Measurements from ENCODE around the gene INSM2.

- no peak for TF ChIP-seq CTCF (conservative IDR thresholded peaks at IDR 0.05; ENCODE audit: low read depth, low read length)
- TF ChIP-seq NFE2L2 (IDR thresholded peaks at IDR 0.05; ENCODE audit: low read depth, low read length), result no peak
- no peak for TF ChIP-seq CEBPB (IDR thresholded peaks at IDR 0.05; ENCODE audit: low read depth, low read length)
- no peak for TF ChIP-seq RCOR1 (IDR thresholded peaks at IDR 0.05; ENCODE audit: insufficient replicate concordance, low read length)
- TF ChIP-seq POLR2A (IDR thresholded peaks at IDR 0.05; ENCODE audit: low read depth, low read length), result no peak
- no peak for TF ChIP-seq MAZ (IDR thresholded peaks at IDR 0.05; ENCODE audit: borderline replicate concordance, low read depth, low read length)
- TF ChIP-seq MXI1 (IDR thresholded peaks at IDR 0.05; ENCODE audit: borderline replicate concordance, low read depth, low read length), result no peak
- no peak for TF ChIP-seq BHLHE40 (IDR thresholded peaks at IDR 0.05; ENCODE audit: low read depth, low read length)
- no peak for TF ChIP-seq USF2 (IDR thresholded peaks at IDR 0.05; ENCODE audit: low read depth, low read length)
- no peak for TF ChIP-seq RAD21 (IDR thresholded peaks at IDR 0.05; ENCODE audit: low read length)
- TF ChIP-seq MAFK (IDR thresholded peaks at IDR 0.05; ENCODE audit: low read depth, low read length), result no peak
- no peak for TF ChIP-seq ELK1 (IDR thresholded peaks at IDR 0.05; ENCODE audit: borderline replicate concordance, low read depth, low read length)
- no peak for TF ChIP-seq RFX5 (IDR thresholded peaks at IDR 0.05; ENCODE audit: low read depth, low read length)
These were observed 1.1 kb upstream of the INSM2 start for GRCh38 chr14:35532783-35533356.
